Activated B cell treated with CpG ODN at 0.5 μM for 24 hours (primary cell): ENCODE results near the gene KCNJ8. TPM values are rescaled to one million over a fixed set of nuclear protein-coding genes. Genes with fewer than 3 reads are reported as not detected.
"Not testable (repeated sequence)": the region's sequence is repeated elsewhere in the genome, so short reads cannot be mapped to it uniquely, and the experiment has no call there.

ENCODE experiments used
- ATAC-seq: fragments of 200-7000 bp; cut with Tn5 transposase; one replicate; pipeline ENCODE4 v1.10.0; 2021; ENCODE audit warnings: low read depth, mild to moderate bottlenecking, moderate library complexity
- CTCF ChIA-PET: fragments of 350-600 bp; sonication (Branson Sonifier 250); formaldehyde crosslinking; loops from one replicate; lab custom pipeline; 2021; ENCODE audit warnings: antibody characterized with exemption; lab: Charles Lee
- POLR2A ChIA-PET: fragments of 350-600 bp; sonication (Branson Sonifier 250); formaldehyde crosslinking; loops from one replicate; lab custom pipeline; 2021; ENCODE audit warnings: antibody characterized with exemption; lab: Charles Lee
- DNase-seq: peaks from one replicate; pipeline ENCODE4 v3.0.0; 2022
- H3K27ac Mint-ChIP-seq: one replicate; pipeline ENCODE4 v1.8.0; 2020; ENCODE audit warnings: mixed read lengths
- H3K27me3 Mint-ChIP-seq: one replicate; pipeline ENCODE4 v1.8.0; 2021; ENCODE audit warnings: mixed read lengths
- H3K36me3 Mint-ChIP-seq: one replicate; pipeline ENCODE4 v1.8.0; 2021; ENCODE audit warnings: low read depth, mixed read lengths
- H3K4me1 Mint-ChIP-seq: one replicate; pipeline ENCODE4 v1.8.0; 2021; ENCODE audit warnings: mixed read lengths
- H3K4me3 Mint-ChIP-seq: one replicate; pipeline ENCODE4 v1.8.0; 2020; ENCODE audit warnings: mild to moderate bottlenecking, mixed read lengths
- H3K9me3 Mint-ChIP-seq: one replicate; pipeline ENCODE4 v1.8.0; 2020; ENCODE audit warnings: mixed read lengths
- CTCF ChIP-seq: fragments of 200-600 bp; IDR thresholded peaks from one replicate; pipeline ENCODE4 v1.8.0; 2022; ENCODE audit warnings: antibody characterized with exemption, mild to moderate bottlenecking
- intact Hi-C: fragments of 100-400 bp; cut with micrococcal nuclease; formaldehyde crosslinking; loops from one replicate; pipeline ENCODE4 v1.15.1; 2024
- total RNA-seq: library from RNA; stranded (reverse); gene quantifications from 2 replicates; pipeline ENCODE4 v1.2.3, GENCODE V29; 2022

Gene KCNJ8
- total RNA-seq, 1 donor from 2014 or later: not detected

- Mint-ChIP-seq H3K27me3 (no peaks in the 10 kb centered on the region), H3K9me3 (peaks cover 5% of the 10 kb centered on the region), H3K4me1 (no peaks in the 10 kb centered on the region), H3K4me3 (no peak overlapping the region), H3K36me3 (no peaks in the 10 kb centered on the region), H3K27ac (no peak overlapping the region)
- no peak for DNase-seq
- ChIA-PET POLR2A (no interaction called here), CTCF (no interaction called here)
- no peak for ATAC-seq
- no peak for TF ChIP-seq CTCF
- intact Hi-C loops: no loop called here
These were observed 41.0 kb upstream of the KCNJ8 start for GRCh38 chr12:21815306-21816062.

- no peak for DNase-seq
- Mint-ChIP-seq H3K4me1 (no peaks in the 10 kb centered on the region), H3K9me3 (peaks cover 5% of the 10 kb centered on the region), H3K36me3 (no peaks in the 10 kb centered on the region), H3K4me3 (no peak overlapping the region), H3K27me3 (no peaks in the 10 kb centered on the region), H3K27ac (no peak overlapping the region)
- no peak for ATAC-seq
- no peak for TF ChIP-seq CTCF
- ChIA-PET POLR2A (no interaction called here), CTCF (no interaction called here)
- intact Hi-C loops: no loop called here
These were observed 40.3 kb upstream of the KCNJ8 start for GRCh38 chr12:21814814-21815213.

GRCh38 chr12:21814327-21814726 lies 39.8 kb upstream of the KCNJ8 start:
- intact Hi-C loops: no loop called here
- no peak for DNase-seq
- Mint-ChIP-seq H3K27me3 (no peaks in the 10 kb centered on the region), H3K4me1 (no peaks in the 10 kb centered on the region), H3K27ac (no peak overlapping the region), H3K36me3 (no peaks in the 10 kb centered on the region), H3K9me3 (peaks cover 5% of the 10 kb centered on the region), H3K4me3 (no peak overlapping the region)
- ATAC-seq: no peak
- ChIA-PET CTCF (no interaction called here), POLR2A (no interaction called here)
- TF ChIP-seq CTCF: no peak

GRCh38 chr12:21813751-21814150 lies 39.2 kb upstream of the KCNJ8 start:
- intact Hi-C loops: no loop called here

GRCh38 chr12:21813125-21813524 lies 38.6 kb upstream of the KCNJ8 start:
- H3K4me3 Mint-ChIP-seq: no peak overlapping the region
- ChIA-PET POLR2A (no interaction called here), CTCF (no interaction called here)
- intact Hi-C loops: no loop called here
- no peaks in the 10 kb centered on the region for H3K4me1 Mint-ChIP-seq
- no peak overlapping the region for H3K27ac Mint-ChIP-seq
- H3K36me3 Mint-ChIP-seq: no peaks in the 10 kb centered on the region
- ATAC-seq: no peak
- no peaks in the 10 kb centered on the region for H3K27me3 Mint-ChIP-seq
- no peak for TF ChIP-seq CTCF
- DNase-seq: no peak
- H3K9me3 Mint-ChIP-seq: peaks cover 5% of the 10 kb centered on the region

More at GRCh38 chr12:21813751-21814150, 39.2 kb upstream of the KCNJ8 start:
- H3K9me3 Mint-ChIP-seq: peaks cover 5% of the 10 kb centered on the region
- H3K36me3 Mint-ChIP-seq: no peaks in the 10 kb centered on the region
- H3K4me3 Mint-ChIP-seq: no peak overlapping the region
- no peak for ATAC-seq
- no peak for TF ChIP-seq CTCF
- no peak overlapping the region for H3K27ac Mint-ChIP-seq
- POLR2A ChIA-PET: no interaction called here
- DNase-seq: no peak
- no peaks in the 10 kb centered on the region for H3K27me3 Mint-ChIP-seq
- no peaks in the 10 kb centered on the region for H3K4me1 Mint-ChIP-seq
- CTCF ChIA-PET: no interaction called here

- H3K36me3 Mint-ChIP-seq, H3K27me3 Mint-ChIP-seq, H3K4me3 Mint-ChIP-seq, H3K27ac Mint-ChIP-seq, POLR2A ChIA-PET, H3K4me1 Mint-ChIP-seq, H3K9me3 Mint-ChIP-seq, DNase-seq, CTCF ChIA-PET, intact Hi-C loops, ATAC-seq: not testable (repeated sequence)
These were observed 37.8 kb upstream of the KCNJ8 start for GRCh38 chr12:21812340-21812739.
